OCI-LY7 (cell line): Measurements from ENCODE around the gene ENOX2. TPM values are rescaled to one million over a fixed set of nuclear protein-coding genes. Genes with fewer than 3 reads are reported as not detected.

Experiments used
- BruUV-seq: library from RNA; stranded (reverse); fragments of 400-500 nt; replicated peaks from 2 replicates; lab custom pipeline; 2021; lab: Mats Ljungman, UMichigan
- CTCF ChIA-PET: fragments of 300-600 bp; sonication (Branson Sonifier 250); formaldehyde crosslinking; loops from one replicate; lab custom pipeline; 2022; ENCODE audit warnings: antibody characterized with exemption; ENCODE audit not compliant: unreplicated experiment; lab: Charles Lee
- POLR2A ChIA-PET: fragments of 300-600 bp; sonication (Branson Sonifier 250); formaldehyde crosslinking; loops from one replicate; lab custom pipeline; 2022; ENCODE audit warnings: antibody characterized with exemption; lab: Charles Lee
- DNase-seq: peaks from one replicate; pipeline ENCODE4 v3.0.0-alpha.2; 2015; ENCODE audit warnings: low spot score
- H2AFZ ChIP-seq: fragments of 200-600 bp; sonication (generic), shearing (Covaris generic); 2 replicates; pipeline ENCODE4 v1.6.1; 2014; ENCODE audit warnings: mild to moderate bottlenecking, antibody characterized with exemption, low read length, moderate library complexity
- H3K27ac ChIP-seq: fragments of 200-600 bp; sonication (generic); 2 replicates; pipeline ENCODE4 v1.5.1; 2014; ENCODE audit warnings: mixed run types, low read depth, mild to moderate bottlenecking, moderate library complexity, low read length, inconsistent platforms; ENCODE audit not compliant: poor library complexity, severe bottlenecking
- H3K36me3 ChIP-seq: fragments of 200-600 bp; sonication (generic); 2 replicates; pipeline ENCODE4 v1.6.1; 2014; ENCODE audit warnings: mild to moderate bottlenecking, antibody characterized with exemption, low read length, moderate library complexity, mixed read lengths; ENCODE audit not compliant: insufficient read depth
- H3K4me1 ChIP-seq: fragments of 200-600 bp; sonication (generic); 2 replicates; pipeline ENCODE4 v1.5.1; 2014; ENCODE audit warnings: mild to moderate bottlenecking, low read length; ENCODE audit not compliant: insufficient read depth, poor library complexity, severe bottlenecking
- H3K4me2 ChIP-seq: fragments of 200-600 bp; sonication (generic); 2 replicates; pipeline ENCODE4 v1.6.1; 2014; ENCODE audit warnings: mild to moderate bottlenecking, low read length
- H3K4me3 ChIP-seq: fragments of 200-600 bp; sonication (generic); 2 replicates; pipeline ENCODE4 v1.5.1; 2014; ENCODE audit warnings: mild to moderate bottlenecking, low read depth, low read length; ENCODE audit not compliant: poor library complexity, severe bottlenecking
- H3K79me2 ChIP-seq: fragments of 200-600 bp; sonication (generic); 2 replicates; pipeline ENCODE4 v1.6.1; 2016; ENCODE audit warnings: low read depth, mild to moderate bottlenecking, low read length, moderate library complexity, mixed read lengths; ENCODE audit not compliant: insufficient read depth
- H3K9me2 ChIP-seq: fragments of 200-600 bp; sonication (generic); 2 replicates; pipeline ENCODE4 v1.6.1; 2016; ENCODE audit warnings: mild to moderate bottlenecking, low read length, mixed read lengths; ENCODE audit not compliant: insufficient read depth
- H3K9me3 ChIP-seq: fragments of 200-600 bp; sonication (generic); 2 replicates; pipeline ENCODE4 v1.6.1; 2014; ENCODE audit warnings: mild to moderate bottlenecking, mixed run types, low read length, mixed read lengths
- H4K20me1 ChIP-seq: fragments of 200-600 bp; sonication (generic); 2 replicates; pipeline ENCODE4 v1.6.1; 2014; ENCODE audit warnings: mild to moderate bottlenecking, antibody characterized with exemption, low read length, moderate library complexity, mixed read lengths; ENCODE audit not compliant: insufficient read depth
- EZH2phosphoT487 ChIP-seq: fragments of 200-600 bp; sonication (generic); IDR thresholded peaks from 2 replicates; pipeline ENCODE4 v1.6.1; 2018; ENCODE audit warnings: low read depth, borderline replicate concordance, mild to moderate bottlenecking, mixed run types, antibody characterized with exemption, low read length, moderate library complexity, mixed read lengths
- intact Hi-C: fragments of 100-400 bp; cut with micrococcal nuclease; formaldehyde crosslinking; loops from one replicate; pipeline ENCODE4 v1.10.0; 2022; ENCODE audit not compliant: unreplicated experiment
- total RNA-seq, 2 experiments: library from RNA; depleted of rRNA in 1 of 2; stranded (reverse); fragments of >200 nt in 1 of 2; shearing (Covaris generic) in 1 of 2; gene quantifications; 2 replicates each; pipeline ENCODE4 v1.2.3, GENCODE V29; 2014 to 2022
- TF ChIP-seq, protein P1 (sequence below): fragments of 200-600 bp; sonication (generic); conservative IDR thresholded peaks from 2 replicates; pipeline ENCODE4 v1.5.1; 2014; ENCODE audit warnings: mild to moderate bottlenecking, antibody characterized with exemption, low read length, moderate library complexity, mixed read lengths

ENOX2 gene
- total RNA-seq, 2 experiments from 2014 or later, result 5.0 to 11.9 TPM

DNA sequence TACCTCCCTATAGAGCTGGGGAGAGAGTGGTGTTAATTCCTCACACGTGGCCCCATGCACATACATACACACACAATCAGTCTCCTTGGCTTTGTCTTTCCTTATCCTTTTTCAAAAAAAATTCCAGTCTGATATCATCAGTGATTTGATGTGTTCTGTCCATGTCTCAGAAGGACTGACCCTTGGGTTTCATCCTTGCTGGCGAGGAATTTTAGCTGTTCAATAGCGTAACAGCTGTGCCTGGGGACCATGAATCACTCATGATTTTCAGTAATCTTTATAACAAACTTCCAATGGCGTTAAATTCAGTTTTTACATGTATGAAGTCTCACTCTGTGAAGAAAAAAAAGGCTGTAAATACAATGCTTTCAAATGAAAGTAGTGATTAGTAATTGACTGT is 296.6 kb downstream of the ENOX2 start:
- Histone ChIP-seq H3K4me2 (no peak overlapping the region), H4K20me1 (no peaks in the 10 kb centered on the region), H3K36me3 (no peaks in the 10 kb centered on the region), H3K9me2 (no peaks in the 10 kb centered on the region), H2AFZ (no peak overlapping the region), H3K4me3 (no peak overlapping the region), H3K27ac (no peak overlapping the region), H3K9me3 (no peaks in the 10 kb centered on the region), H3K4me1 (no peaks in the 10 kb centered on the region), H3K79me2 (no peaks in the 10 kb centered on the region)
- no TSS peak for BruUV-seq
- TF ChIP-seq, protein P1, sequence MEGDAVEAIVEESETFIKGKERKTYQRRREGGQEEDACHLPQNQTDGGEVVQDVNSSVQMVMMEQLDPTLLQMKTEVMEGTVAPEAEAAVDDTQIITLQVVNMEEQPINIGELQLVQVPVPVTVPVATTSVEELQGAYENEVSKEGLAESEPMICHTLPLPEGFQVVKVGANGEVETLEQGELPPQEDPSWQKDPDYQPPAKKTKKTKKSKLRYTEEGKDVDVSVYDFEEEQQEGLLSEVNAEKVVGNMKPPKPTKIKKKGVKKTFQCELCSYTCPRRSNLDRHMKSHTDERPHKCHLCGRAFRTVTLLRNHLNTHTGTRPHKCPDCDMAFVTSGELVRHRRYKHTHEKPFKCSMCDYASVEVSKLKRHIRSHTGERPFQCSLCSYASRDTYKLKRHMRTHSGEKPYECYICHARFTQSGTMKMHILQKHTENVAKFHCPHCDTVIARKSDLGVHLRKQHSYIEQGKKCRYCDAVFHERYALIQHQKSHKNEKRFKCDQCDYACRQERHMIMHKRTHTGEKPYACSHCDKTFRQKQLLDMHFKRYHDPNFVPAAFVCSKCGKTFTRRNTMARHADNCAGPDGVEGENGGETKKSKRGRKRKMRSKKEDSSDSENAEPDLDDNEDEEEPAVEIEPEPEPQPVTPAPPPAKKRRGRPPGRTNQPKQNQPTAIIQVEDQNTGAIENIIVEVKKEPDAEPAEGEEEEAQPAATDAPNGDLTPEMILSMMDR, result no peak
- TF ChIP-seq EZH2phosphoT487, result no peak
- CTCF ChIA-PET, result no interaction called here
- POLR2A ChIA-PET, result no interaction called here
- intact Hi-C loops, result no loop called here
- DNase-seq, result no peak

DNA sequence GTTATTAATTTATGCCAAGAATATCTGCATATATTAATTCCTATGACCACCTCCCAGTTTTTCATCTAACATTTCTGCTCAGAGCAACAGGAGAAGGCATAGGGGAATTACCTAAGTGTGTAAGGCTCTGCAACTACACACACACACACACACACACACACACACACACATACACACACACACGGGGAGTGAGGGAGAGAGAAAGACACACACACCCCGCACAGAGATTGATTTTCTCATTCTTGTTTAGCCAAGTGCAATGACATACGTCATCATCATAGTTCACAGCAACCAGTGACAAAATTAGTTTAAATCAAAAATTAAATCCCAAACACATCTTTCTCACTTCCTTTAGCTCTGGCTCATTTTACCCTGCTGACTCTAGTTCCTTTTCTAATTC is 298.1 kb downstream of the ENOX2 start:
- intact Hi-C loops, result no loop called here
- CTCF ChIA-PET, result no interaction called here
- no peak overlapping the region for H2AFZ ChIP-seq
- no peaks in the 10 kb centered on the region for H3K4me1 ChIP-seq
- H3K4me3 ChIP-seq, result no peak overlapping the region
- H3K4me2 ChIP-seq, result no peak overlapping the region
- TF ChIP-seq EZH2phosphoT487, result no peak
- TF ChIP-seq, protein P1, result no peak
- no peak overlapping the region for H3K27ac ChIP-seq
- no peaks in the 10 kb centered on the region for H3K36me3 ChIP-seq
- POLR2A ChIA-PET, result interaction anchor here (0.7 kb wide), 1 partner anchor 146 kb away, joined by 4 read pairs; no protein-coding TSS in a partner anchor
- H4K20me1 ChIP-seq, result no peaks in the 10 kb centered on the region
- no peaks in the 10 kb centered on the region for H3K79me2 ChIP-seq
- no TSS peak for BruUV-seq
- no peaks in the 10 kb centered on the region for H3K9me3 ChIP-seq
- no peaks in the 10 kb centered on the region for H3K9me2 ChIP-seq
- no peak for DNase-seq

DNA sequence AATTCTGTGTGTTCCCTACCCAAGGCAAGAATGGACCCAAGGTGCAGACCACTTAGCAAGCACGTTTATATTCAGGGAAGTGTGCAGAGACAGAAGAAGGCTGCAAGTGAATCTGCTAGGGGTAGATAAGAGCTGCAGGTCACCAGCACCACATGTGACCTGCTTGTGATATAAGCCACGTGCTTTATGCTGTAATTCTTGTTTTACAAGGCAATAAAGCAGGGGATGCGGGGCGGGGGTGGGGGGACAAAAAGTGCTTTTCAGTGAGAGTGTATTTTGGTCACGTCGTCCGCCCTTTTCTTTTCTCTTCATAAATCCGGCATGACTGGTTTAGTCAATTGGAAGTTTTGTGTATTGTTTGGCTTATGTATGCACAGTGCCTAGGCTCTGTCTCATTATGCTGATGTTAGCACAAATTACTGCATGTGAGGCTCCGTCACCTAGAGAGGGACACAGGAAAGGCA is 308.5 kb downstream of the ENOX2 start:
- intact Hi-C loops, result no loop called here
- DNase-seq, result no peak
- no peaks in the 10 kb centered on the region for H3K4me1 ChIP-seq
- H3K4me3 ChIP-seq, result no peak overlapping the region
- no TSS peak for BruUV-seq
- POLR2A ChIA-PET, result no interaction called here
- no peak overlapping the region for H2AFZ ChIP-seq
- CTCF ChIA-PET, result no interaction called here
- no peak for TF ChIP-seq EZH2phosphoT487
- TF ChIP-seq, protein P1, result no peak
- H3K9me2 ChIP-seq, result no peaks in the 10 kb centered on the region
- no peak overlapping the region for H3K27ac ChIP-seq
- H3K9me3 ChIP-seq, result no peaks in the 10 kb centered on the region
- H3K4me2 ChIP-seq, result no peak overlapping the region
- no peaks in the 10 kb centered on the region for H3K79me2 ChIP-seq
- no peaks in the 10 kb centered on the region for H3K36me3 ChIP-seq
- H4K20me1 ChIP-seq, result no peaks in the 10 kb centered on the region
